ENCODE results near the gene ZNF407. TPM values are rescaled to one million over a fixed set of nuclear protein-coding genes. Genes with fewer than 3 reads are reported as not detected.
"Not testable (repeated sequence)": the region's sequence is repeated elsewhere in the genome, so short reads cannot be mapped to it uniquely, and the experiment has no call there.

Gene ZNF407
- 18.3 TPM in 2 replicates for total RNA-seq

GRCh38 chr18:74597662-74598349 is at the start of gene ZNF407:
Gene ZNF407 (plus strand): TSS chr18:74597870. CDS start chr18:74631020, 33,150 bp downstream.
- Mint-ChIP-seq H3K4me3 (ENCODE audit: low read depth) (peak within 1 kb of the TSS; percentile 96), H3K36me3 (ENCODE audit: low read depth) (peaks cover 46% of the 10 kb centered on the region), H3K27me3 (ENCODE audit: low read depth) (no peaks in the 10 kb centered on the region), H3K4me1 (ENCODE audit: low read depth) (peaks cover 44% of the 10 kb centered on the region), H3K27ac (peak within 1 kb of the TSS; percentile 98), H3K9me3 (peaks cover 5% of the 10 kb centered on the region)
- intact Hi-C loops (cut with micrococcal nuclease): loop anchor here (1.0 to 5.0 kb wide), 5 partner anchors 99 to 612 kb away; partner anchors contain the start of gene TSHZ1
- peak; percentile 85 for DNase-seq (ENCODE audit: low spot score)

- H3K36me3 Mint-ChIP-seq (ENCODE audit: low read depth): no peaks in the 10 kb centered on the region
- peaks cover 10% of the 10 kb centered on the region for H3K9me3 Mint-ChIP-seq
- no peak overlapping the region for H3K27ac Mint-ChIP-seq
- no peak for DNase-seq (ENCODE audit: low spot score)
- intact Hi-C loops (cut with micrococcal nuclease): loop anchor here (5.0 kb wide), 1 partner anchor 52 kb away; the partner anchor contains the start of gene CNDP2
- no peak overlapping the region for H3K4me3 Mint-ChIP-seq (ENCODE audit: low read depth)
- no peaks in the 10 kb centered on the region for H3K4me1 Mint-ChIP-seq (ENCODE audit: low read depth)
- peaks cover 8% of the 10 kb centered on the region for H3K27me3 Mint-ChIP-seq (ENCODE audit: low read depth)
Observed at GRCh38 chr18:74549591-74550104, 48.0 kb upstream of the ZNF407 start.

- H3K4me3 Mint-ChIP-seq (ENCODE audit: low read depth): no peak overlapping the region
- no peak overlapping the region for H3K27ac Mint-ChIP-seq
- intact Hi-C loops (cut with micrococcal nuclease): loop anchor here (5.0 kb wide), 1 partner anchor 54 kb away; the partner anchor contains the start of gene CNDP2
- no peak for DNase-seq (ENCODE audit: low spot score)
- H3K9me3 Mint-ChIP-seq: peaks cover 10% of the 10 kb centered on the region
- H3K27me3 Mint-ChIP-seq (ENCODE audit: low read depth): peaks cover 8% of the 10 kb centered on the region
- H3K36me3 Mint-ChIP-seq (ENCODE audit: low read depth): no peaks in the 10 kb centered on the region
- no peaks in the 10 kb centered on the region for H3K4me1 Mint-ChIP-seq (ENCODE audit: low read depth)
Observed at GRCh38 chr18:74550886-74551285, 46.8 kb upstream of the ZNF407 start.

- H3K4me1 Mint-ChIP-seq (ENCODE audit: low read depth): no peaks in the 10 kb centered on the region
- no peaks in the 10 kb centered on the region for H3K36me3 Mint-ChIP-seq (ENCODE audit: low read depth)
- no peak for DNase-seq (ENCODE audit: low spot score)
- H3K27me3 Mint-ChIP-seq (ENCODE audit: low read depth): peaks cover 8% of the 10 kb centered on the region
- H3K9me3 Mint-ChIP-seq: peaks cover 10% of the 10 kb centered on the region
- no peak overlapping the region for H3K4me3 Mint-ChIP-seq (ENCODE audit: low read depth)
- no peak overlapping the region for H3K27ac Mint-ChIP-seq
- intact Hi-C loops (cut with micrococcal nuclease): loop anchor here (5.0 kb wide), 1 partner anchor 54 kb away; the partner anchor contains the start of gene CNDP2
Observed at GRCh38 chr18:74551452-74551851, 46.2 kb upstream of the ZNF407 start.

- peak; percentile 60 for DNase-seq (ENCODE audit: low spot score)
- peaks cover 8% of the 10 kb centered on the region for H3K27me3 Mint-ChIP-seq (ENCODE audit: low read depth)
- intact Hi-C loops (cut with micrococcal nuclease): loop anchor here (1.0 to 5.0 kb wide), 3 partner anchors 55 to 356 kb away; partner anchors contain the start of gene CNDP2
- no peaks in the 10 kb centered on the region for H3K4me1 Mint-ChIP-seq (ENCODE audit: low read depth)
- no peaks in the 10 kb centered on the region for H3K36me3 Mint-ChIP-seq (ENCODE audit: low read depth)
- no peak overlapping the region for H3K4me3 Mint-ChIP-seq (ENCODE audit: low read depth)
- H3K9me3 Mint-ChIP-seq: peaks cover 10% of the 10 kb centered on the region
- H3K27ac Mint-ChIP-seq: no peak overlapping the region
Observed at GRCh38 chr18:74551936-74552555, 45.6 kb upstream of the ZNF407 start.

- H3K4me1 Mint-ChIP-seq (ENCODE audit: low read depth): no peaks in the 10 kb centered on the region
- no peak for DNase-seq (ENCODE audit: low spot score)
- H3K27me3 Mint-ChIP-seq (ENCODE audit: low read depth): peaks cover 6% of the 10 kb centered on the region
- no peak overlapping the region for H3K4me3 Mint-ChIP-seq (ENCODE audit: low read depth)
- H3K27ac Mint-ChIP-seq: no peak overlapping the region
- intact Hi-C loops (cut with micrococcal nuclease): no loop called here
- no peaks in the 10 kb centered on the region for H3K9me3 Mint-ChIP-seq
- H3K36me3 Mint-ChIP-seq (ENCODE audit: low read depth): no peaks in the 10 kb centered on the region
Observed at GRCh38 chr18:74556126-74556525, 41.5 kb upstream of the ZNF407 start.

- H3K27ac Mint-ChIP-seq: no peak overlapping the region
- no peaks in the 10 kb centered on the region for H3K9me3 Mint-ChIP-seq
- no peak for DNase-seq (ENCODE audit: low spot score)
- no peaks in the 10 kb centered on the region for H3K36me3 Mint-ChIP-seq (ENCODE audit: low read depth)
- H3K4me3 Mint-ChIP-seq (ENCODE audit: low read depth): no peak overlapping the region
- intact Hi-C loops (cut with micrococcal nuclease): no loop called here
- H3K27me3 Mint-ChIP-seq (ENCODE audit: low read depth): peaks cover 3% of the 10 kb centered on the region
- no peaks in the 10 kb centered on the region for H3K4me1 Mint-ChIP-seq (ENCODE audit: low read depth)
Observed at GRCh38 chr18:74558096-74558495, 39.6 kb upstream of the ZNF407 start.

GRCh38 chr18:74562131-74562730 is 35.4 kb upstream of the ZNF407 start:
- Mint-ChIP-seq H3K36me3 (ENCODE audit: low read depth) (no peaks in the 10 kb centered on the region), H3K4me1 (ENCODE audit: low read depth) (no peaks in the 10 kb centered on the region), H3K27ac (no peak overlapping the region), H3K4me3 (ENCODE audit: low read depth) (no peak overlapping the region), H3K27me3 (ENCODE audit: low read depth) (no peaks in the 10 kb centered on the region), H3K9me3 (peaks cover 9% of the 10 kb centered on the region)
- intact Hi-C loops (cut with micrococcal nuclease): no loop called here
- no peak for DNase-seq (ENCODE audit: low spot score)

GRCh38 chr18:74562775-74563174 is 34.9 kb upstream of the ZNF407 start:
- Mint-ChIP-seq H3K9me3 (peaks cover 14% of the 10 kb centered on the region), H3K27ac (no peak overlapping the region), H3K36me3 (ENCODE audit: low read depth) (no peaks in the 10 kb centered on the region), H3K4me3 (ENCODE audit: low read depth) (no peak overlapping the region), H3K4me1 (ENCODE audit: low read depth) (no peaks in the 10 kb centered on the region), H3K27me3 (ENCODE audit: low read depth) (no peaks in the 10 kb centered on the region)
- DNase-seq (ENCODE audit: low spot score): no peak
- intact Hi-C loops (cut with micrococcal nuclease): no loop called here

- Mint-ChIP-seq H3K27me3 (ENCODE audit: low read depth) (no peaks in the 10 kb centered on the region), H3K27ac (no peak overlapping the region), H3K36me3 (ENCODE audit: low read depth) (no peaks in the 10 kb centered on the region), H3K9me3 (peaks cover 14% of the 10 kb centered on the region), H3K4me3 (ENCODE audit: low read depth) (no peak overlapping the region), H3K4me1 (ENCODE audit: low read depth) (no peaks in the 10 kb centered on the region)
- intact Hi-C loops (cut with micrococcal nuclease): no loop called here
- DNase-seq (ENCODE audit: low spot score): no peak
Observed at GRCh38 chr18:74563999-74564398, 33.7 kb upstream of the ZNF407 start.

GRCh38 chr18:74565164-74565563 is 32.5 kb upstream of the ZNF407 start:
- intact Hi-C loops (cut with micrococcal nuclease); H3K27me3 Mint-ChIP-seq (ENCODE audit: low read depth); H3K4me3 Mint-ChIP-seq (ENCODE audit: low read depth); DNase-seq (ENCODE audit: low spot score); H3K4me1 Mint-ChIP-seq (ENCODE audit: low read depth); H3K36me3 Mint-ChIP-seq (ENCODE audit: low read depth); H3K27ac Mint-ChIP-seq: not testable (repeated sequence)
- H3K9me3 Mint-ChIP-seq: peaks cover 14% of the 10 kb centered on the region

- intact Hi-C loops (cut with micrococcal nuclease); H3K27me3 Mint-ChIP-seq (ENCODE audit: low read depth); H3K4me3 Mint-ChIP-seq (ENCODE audit: low read depth); H3K36me3 Mint-ChIP-seq (ENCODE audit: low read depth); H3K27ac Mint-ChIP-seq; H3K4me1 Mint-ChIP-seq (ENCODE audit: low read depth); DNase-seq (ENCODE audit: low spot score): not testable (repeated sequence)
- H3K9me3 Mint-ChIP-seq: peaks cover 14% of the 10 kb centered on the region
Observed at GRCh38 chr18:74565993-74566392, 31.7 kb upstream of the ZNF407 start.

- no peaks in the 10 kb centered on the region for H3K4me1 Mint-ChIP-seq (ENCODE audit: low read depth)
- no peak overlapping the region for H3K27ac Mint-ChIP-seq
- no peak overlapping the region for H3K4me3 Mint-ChIP-seq (ENCODE audit: low read depth)
- peaks cover 14% of the 10 kb centered on the region for H3K9me3 Mint-ChIP-seq
- intact Hi-C loops (cut with micrococcal nuclease): no loop called here
- no peak for DNase-seq (ENCODE audit: low spot score)
- H3K27me3 Mint-ChIP-seq (ENCODE audit: low read depth): no peaks in the 10 kb centered on the region
- no peaks in the 10 kb centered on the region for H3K36me3 Mint-ChIP-seq (ENCODE audit: low read depth)
Observed at GRCh38 chr18:74567822-74568221, 29.8 kb upstream of the ZNF407 start.

Measured in activated T-helper 2 cell treated with anti-CD3 and anti-CD28 coated beads, Interferon-gamma antibody, Interleukin-2, Interleukin-4, amounts not matched to agents 10 μg/mL and 5 μg/mL and 100 μg/mL, durations not matched to agents 14 hours and 24 hours and 36 hours (primary cell).